ENCODE measurements around the gene SFTPB.

SFTPB gene

DNA sequence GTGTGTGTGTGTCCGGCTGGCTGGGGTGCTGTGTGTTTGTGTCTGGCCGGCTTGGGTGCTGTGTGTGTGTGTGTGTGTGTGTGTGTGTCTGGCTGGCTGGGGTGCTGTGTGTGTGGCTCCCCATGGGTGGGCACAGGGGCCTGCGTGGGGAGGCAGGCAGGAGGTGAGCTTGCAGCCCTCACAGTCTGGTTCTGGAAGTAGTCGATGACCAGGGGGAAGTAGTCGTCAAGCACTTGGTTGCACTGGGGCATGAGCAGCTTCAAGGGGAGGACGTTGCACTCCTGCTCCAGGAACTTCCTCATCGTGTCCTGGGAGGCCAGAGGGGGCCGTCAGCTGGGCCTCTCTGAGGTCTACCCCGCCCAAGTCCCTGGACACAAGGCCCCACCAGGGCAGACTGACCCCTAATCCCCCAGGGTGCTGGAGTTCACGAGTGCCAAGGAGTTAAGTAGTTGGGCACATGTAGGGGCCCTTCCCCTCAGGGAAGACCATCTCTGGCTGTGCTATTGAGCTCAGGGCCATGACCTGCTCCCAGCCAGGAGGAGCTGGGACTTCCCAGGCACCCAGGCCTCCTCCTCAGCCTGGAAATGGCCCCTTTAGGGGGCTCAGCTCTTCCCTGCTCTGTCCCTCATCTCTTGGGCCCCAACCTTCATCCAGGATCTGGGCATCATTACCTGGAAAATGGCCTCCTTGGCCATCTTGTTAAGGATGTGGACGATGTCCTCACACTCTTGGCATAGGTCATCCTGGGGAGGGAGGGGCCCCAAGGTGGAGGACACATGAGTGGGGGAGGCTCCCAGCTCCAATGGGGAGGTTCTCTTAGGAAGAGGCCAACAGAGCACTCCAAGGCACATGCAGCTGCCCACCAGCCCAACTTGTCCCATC lies 1.3 kb downstream of the SFTPB start:
- TF ChIP-seq, protein P1, sequence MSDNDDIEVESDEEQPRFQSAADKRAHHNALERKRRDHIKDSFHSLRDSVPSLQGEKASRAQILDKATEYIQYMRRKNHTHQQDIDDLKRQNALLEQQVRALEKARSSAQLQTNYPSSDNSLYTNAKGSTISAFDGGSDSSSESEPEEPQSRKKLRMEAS (IDR thresholded peaks at IDR 0.05) = no peak
- TF ChIP-seq TEAD4 (IDR thresholded peaks at IDR 0.05) (no peak), EGR1 (IDR thresholded peaks at IDR 0.05) (no peak), RAD21 (IDR thresholded peaks at IDR 0.05; ENCODE audit: low read depth) (no peak), ZBTB7A (IDR thresholded peaks at IDR 0.05; ENCODE audit: low read depth) (no peak), FOXM1 (IDR thresholded peaks at IDR 0.05; ENCODE audit: borderline replicate concordance, low read depth) (no peak)

DNA sequence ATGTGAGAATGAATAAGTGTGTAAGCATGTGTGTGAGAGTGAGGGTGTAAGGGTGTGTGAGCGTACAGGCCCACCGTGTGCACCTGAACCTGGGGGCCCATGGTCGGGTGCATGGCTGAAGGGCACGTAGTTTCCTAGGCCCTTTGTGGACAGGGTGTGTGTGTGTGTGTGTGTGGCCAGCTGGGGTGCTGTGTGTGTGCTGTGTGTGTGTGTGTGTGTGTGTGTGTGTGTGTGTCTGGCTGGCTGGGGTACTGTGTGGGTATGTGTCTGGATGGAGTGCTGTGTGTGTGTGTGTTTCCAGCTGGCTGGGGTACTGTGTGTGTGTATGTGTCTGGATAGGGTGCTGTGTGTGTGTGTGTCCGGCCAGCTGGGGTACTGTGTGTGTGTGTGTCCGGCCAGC lies 2.0 kb downstream of the SFTPB start:
- TF ChIP-seq TEAD4 (IDR thresholded peaks at IDR 0.05) = no peak
- TF ChIP-seq, protein P1 (IDR thresholded peaks at IDR 0.05) = no peak
- no peak for TF ChIP-seq TAF1 (IDR thresholded peaks at IDR 0.05; ENCODE audit: low read depth)

DNA sequence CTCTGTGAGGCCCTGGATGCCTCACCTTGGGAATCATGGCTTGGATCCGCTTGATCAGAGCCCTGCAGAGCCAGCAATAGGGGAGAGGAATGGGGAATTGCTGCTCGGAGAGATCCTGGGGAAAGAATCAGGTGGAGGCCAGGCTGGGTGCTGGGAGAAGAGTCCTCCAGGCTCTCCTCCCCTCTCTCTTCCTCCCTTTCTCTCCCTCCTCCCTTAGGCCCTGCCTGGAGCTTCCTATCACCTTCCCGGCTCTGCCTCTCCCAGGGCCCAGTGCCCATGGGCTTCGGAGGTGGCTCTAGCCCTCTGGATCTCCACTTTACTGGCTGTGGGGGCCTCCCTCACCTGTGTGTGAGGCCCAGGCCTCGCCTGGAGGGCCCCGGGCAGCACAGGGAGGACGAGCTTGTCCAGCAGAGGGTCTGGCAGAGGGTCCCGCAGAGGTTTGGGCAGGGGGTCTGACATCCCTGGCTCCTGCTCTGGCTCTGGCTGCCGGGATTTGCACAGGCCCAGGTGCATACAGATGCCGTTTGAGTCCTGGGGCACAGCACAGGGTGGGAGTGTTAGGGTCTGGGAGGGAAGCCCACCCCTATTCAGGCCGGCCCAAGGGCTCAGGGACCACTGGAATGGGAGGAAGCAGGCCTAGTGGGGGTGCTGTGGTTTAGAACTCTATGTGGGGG lies 2.6 kb downstream of the SFTPB start:
- TF ChIP-seq, protein P1 (IDR thresholded peaks at IDR 0.05) = no peak

DNA sequence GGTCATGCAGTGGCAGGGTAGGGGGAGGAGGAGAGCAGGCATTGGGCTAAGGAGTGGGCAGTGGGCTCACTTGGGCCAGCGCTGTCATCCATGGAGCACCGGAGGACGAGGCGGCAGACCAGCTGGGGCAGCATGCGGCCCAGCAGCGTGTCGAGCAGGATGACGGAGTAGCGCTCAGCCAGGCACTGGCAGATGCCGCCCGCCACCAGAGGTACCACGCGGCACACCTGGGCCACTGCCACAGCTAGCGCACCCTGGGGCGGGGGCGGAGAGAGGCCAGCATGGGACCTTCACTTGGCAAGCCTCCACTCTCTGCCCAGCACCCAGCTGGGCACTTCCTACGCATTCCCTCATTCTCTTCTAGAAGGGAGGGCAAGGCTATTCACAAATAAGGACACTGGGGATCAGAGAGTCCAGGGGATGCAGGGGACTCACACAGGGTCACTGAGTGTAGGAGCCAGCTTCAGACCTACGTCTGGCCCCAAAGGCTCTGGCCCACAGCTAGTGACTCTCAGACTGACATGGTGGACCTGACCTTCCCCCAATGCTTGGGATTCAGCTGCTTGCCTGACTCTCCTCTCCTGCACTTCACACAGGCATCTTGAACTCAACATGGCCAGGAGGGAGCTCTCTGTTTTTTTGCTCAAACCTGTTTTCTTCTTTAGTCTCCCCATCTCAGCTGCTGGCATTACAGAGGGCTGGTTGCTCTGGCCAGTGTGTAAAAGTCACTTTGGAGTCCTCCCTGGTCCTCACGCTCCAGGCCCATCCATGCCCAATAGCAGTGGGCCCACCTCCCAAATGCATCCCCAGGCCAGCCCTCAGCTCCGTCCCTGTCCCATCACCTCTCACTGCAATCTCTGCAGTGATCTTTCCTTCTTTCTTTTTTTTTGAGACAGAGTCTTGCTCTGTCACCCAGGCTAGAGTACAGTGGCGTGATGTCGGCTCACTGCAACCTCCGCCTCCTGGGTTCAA lies 4.1 kb downstream of the SFTPB start:
- peak; percentile 73 for TF ChIP-seq EGR1 (IDR thresholded peaks at IDR 0.05)
- TF ChIP-seq RAD21 (IDR thresholded peaks at IDR 0.05; ENCODE audit: low read depth) = no peak
- TF ChIP-seq, protein P1 (IDR thresholded peaks at IDR 0.05) = peak; percentile 74; the same call in 1 of the 2 replicates

DNA sequence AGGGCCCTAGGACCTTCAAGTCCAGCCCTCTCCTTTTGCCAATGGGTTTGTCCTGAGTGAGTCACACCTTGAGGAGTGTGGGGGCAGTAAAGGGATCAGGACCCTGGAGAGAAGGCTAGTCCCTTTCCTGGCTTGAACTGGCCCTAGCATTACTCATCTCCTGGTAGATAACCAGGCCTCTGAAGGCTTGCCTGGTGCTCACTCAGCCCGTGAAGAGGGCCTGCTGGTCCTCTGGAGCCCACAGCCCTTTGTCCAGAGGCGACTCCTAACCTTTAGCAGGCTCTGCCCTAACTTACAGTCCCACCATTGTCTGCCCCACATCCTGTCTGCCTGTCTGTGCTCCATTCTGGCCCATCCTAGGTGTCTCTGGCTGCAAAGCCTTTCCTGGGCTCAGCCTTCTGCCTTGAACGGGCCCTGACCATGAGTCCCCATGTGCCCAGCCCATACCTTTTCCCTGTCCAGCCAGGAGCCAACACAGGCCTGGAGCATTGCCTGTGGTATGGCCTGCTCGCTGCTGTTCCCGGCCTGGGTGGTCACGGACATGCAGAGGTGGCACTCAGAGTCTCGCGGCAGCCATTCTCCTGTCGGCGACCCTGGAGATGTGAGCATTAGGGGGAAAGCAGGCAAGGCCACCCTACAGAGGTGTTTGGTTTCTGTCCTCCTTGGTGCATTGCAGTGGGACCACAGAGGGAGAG lies 5.0 kb downstream of the SFTPB start:
- TF ChIP-seq, protein P2, sequence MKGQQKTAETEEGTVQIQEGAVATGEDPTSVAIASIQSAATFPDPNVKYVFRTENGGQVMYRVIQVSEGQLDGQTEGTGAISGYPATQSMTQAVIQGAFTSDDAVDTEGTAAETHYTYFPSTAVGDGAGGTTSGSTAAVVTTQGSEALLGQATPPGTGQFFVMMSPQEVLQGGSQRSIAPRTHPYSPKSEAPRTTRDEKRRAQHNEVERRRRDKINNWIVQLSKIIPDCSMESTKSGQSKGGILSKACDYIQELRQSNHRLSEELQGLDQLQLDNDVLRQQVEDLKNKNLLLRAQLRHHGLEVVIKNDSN (IDR thresholded peaks at IDR 0.05) = no peak
- TF ChIP-seq EGR1 (IDR thresholded peaks at IDR 0.05) (no peak), FOXM1 (IDR thresholded peaks at IDR 0.05; ENCODE audit: borderline replicate concordance, low read depth) (no peak)
- TF ChIP-seq, protein P3, sequence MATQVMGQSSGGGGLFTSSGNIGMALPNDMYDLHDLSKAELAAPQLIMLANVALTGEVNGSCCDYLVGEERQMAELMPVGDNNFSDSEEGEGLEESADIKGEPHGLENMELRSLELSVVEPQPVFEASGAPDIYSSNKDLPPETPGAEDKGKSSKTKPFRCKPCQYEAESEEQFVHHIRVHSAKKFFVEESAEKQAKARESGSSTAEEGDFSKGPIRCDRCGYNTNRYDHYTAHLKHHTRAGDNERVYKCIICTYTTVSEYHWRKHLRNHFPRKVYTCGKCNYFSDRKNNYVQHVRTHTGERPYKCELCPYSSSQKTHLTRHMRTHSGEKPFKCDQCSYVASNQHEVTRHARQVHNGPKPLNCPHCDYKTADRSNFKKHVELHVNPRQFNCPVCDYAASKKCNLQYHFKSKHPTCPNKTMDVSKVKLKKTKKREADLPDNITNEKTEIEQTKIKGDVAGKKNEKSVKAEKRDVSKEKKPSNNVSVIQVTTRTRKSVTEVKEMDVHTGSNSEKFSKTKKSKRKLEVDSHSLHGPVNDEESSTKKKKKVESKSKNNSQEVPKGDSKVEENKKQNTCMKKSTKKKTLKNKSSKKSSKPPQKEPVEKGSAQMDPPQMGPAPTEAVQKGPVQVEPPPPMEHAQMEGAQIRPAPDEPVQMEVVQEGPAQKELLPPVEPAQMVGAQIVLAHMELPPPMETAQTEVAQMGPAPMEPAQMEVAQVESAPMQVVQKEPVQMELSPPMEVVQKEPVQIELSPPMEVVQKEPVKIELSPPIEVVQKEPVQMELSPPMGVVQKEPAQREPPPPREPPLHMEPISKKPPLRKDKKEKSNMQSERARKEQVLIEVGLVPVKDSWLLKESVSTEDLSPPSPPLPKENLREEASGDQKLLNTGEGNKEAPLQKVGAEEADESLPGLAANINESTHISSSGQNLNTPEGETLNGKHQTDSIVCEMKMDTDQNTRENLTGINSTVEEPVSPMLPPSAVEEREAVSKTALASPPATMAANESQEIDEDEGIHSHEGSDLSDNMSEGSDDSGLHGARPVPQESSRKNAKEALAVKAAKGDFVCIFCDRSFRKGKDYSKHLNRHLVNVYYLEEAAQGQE (IDR thresholded peaks at IDR 0.05; ENCODE audit: low read depth) = peak; percentile 71

DNA sequence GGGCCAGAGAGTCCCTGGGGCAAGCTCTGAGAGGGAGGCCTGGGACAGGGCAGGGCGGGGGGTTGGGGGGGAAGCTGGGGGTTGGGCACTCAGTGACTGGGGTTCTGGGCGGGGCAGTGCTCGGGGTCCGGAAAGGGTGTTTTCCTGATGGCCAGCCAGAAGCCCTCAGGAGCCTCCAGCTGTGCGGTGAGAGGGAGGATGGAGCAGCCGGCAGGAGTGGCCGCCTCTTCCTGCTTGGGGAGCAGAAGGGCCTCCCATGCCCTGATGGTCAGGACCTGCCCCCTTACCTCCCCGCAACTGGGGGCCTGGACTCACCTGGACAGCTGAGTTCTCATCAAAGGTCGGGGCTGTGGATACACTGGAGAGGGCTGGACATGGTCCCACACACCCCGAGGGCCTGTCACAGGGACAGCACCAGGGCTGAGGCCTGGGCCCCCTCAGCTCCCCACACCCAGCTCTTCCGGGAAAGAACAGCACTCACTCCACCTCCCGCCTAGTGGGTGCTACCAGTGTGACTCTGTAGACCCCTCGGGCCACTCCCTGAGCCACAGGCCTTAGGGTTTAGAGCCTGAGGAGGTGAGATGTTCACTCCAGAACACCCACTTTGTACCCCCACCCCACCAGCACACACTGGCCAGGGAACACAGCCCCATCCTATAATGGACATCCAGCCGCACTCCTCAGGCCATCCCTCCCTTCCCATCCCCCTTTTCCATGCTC lies 6.7 kb downstream of the SFTPB start:
- TF ChIP-seq TEAD4 (IDR thresholded peaks at IDR 0.05) = no peak
- no peak for TF ChIP-seq ZBTB7A (IDR thresholded peaks at IDR 0.05; ENCODE audit: low read depth)
- TF ChIP-seq YY1 (IDR thresholded peaks at IDR 0.05; ENCODE audit: low read depth) = no peak
- TF ChIP-seq FOXM1 (IDR thresholded peaks at IDR 0.05; ENCODE audit: borderline replicate concordance, low read depth) = no peak
- no peak for TF ChIP-seq CREB1 (IDR thresholded peaks at IDR 0.05; ENCODE audit: low read depth)
- TF ChIP-seq NFIC (IDR thresholded peaks at IDR 0.05) = no peak
- TF ChIP-seq TCF12 (IDR thresholded peaks at IDR 0.05; ENCODE audit: low read depth) = no peak
- no peak for TF ChIP-seq TAF1 (IDR thresholded peaks at IDR 0.05; ENCODE audit: low read depth)
- TF ChIP-seq, protein P3 (IDR thresholded peaks at IDR 0.05; ENCODE audit: low read depth) = no peak

Data from Ishikawa (cell line).